HG03097 (cell line): ENCODE data around the gene FRMD4A.
"Not testable (repeated sequence)": the region's sequence is repeated elsewhere in the genome, so short reads cannot be mapped to it uniquely, and the experiment has no call there.

Experiments
- ATAC-seq: cut with Tn5 transposase; IDR thresholded peaks from one replicate; pipeline ENCODE4 v1.9.1; 2021; ENCODE audit not compliant: unreplicated experiment, low FRiP score

Gene FRMD4A

GRCh38 chr10:13925971-13926780 lies 404.5 kb downstream of the FRMD4A start:
- ATAC-seq, result no peak

DNA sequence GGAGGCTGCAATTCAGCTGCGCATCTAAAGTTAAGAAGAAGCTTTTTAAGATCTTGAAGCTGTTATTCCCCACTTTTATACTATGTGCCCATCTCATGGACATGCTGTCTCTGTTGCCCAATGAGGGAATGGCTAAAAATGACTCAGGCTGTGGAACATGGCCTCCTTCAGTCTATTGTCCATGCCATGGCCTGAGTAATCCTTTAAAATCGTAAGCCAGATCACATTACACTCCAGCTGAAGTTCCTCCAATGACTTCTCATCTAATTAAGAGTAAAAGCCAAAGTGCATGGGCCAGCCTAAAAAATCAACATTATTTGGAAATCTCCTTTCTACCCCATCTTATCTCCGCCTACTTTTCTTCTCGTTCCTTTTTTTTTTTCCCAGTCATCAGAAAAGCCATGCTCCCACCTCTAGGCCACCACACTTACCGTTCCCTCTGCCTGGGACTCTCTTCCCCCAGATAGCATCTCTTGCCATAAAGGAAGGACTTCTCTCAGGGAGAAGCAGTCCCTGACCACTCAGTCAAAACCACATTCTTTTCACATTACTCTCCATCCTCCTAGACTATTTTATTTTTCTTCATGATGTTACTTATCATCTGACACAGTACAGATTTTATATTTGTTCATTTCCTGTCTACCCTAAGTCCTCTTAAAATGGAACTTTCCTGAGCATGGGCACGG lies 406.5 kb downstream of the FRMD4A start:
- ATAC-seq, result no peak

- no peak for ATAC-seq
These were observed 408.1 kb downstream of the FRMD4A start for GRCh38 chr10:13922586-13922985.

GRCh38 chr10:13921941-13922340 lies 408.8 kb downstream of the FRMD4A start:
- ATAC-seq, result no peak

DNA sequence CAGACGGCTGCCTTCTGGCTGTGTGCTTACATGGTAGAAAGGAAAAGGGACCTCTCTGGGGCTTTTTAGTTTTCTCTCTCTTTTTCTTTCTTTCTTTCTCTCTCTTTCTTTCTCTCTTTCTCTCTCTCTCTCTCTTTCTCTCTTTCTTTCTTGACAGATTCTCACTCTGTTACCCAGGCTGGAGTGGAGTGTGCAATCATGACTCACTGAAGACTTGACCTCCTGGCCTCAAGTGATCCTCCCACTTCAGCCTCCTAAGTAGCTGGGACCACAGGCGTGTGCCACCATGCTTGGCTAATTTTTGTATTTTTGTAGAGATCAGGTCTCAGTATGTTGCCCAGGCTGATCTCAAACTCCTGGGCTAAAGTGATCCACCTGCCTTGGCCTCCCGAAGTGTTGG lies 409.6 kb downstream of the FRMD4A start:
- ATAC-seq, result not testable (repeated sequence)

- ATAC-seq, result no peak
These were observed 410.3 kb downstream of the FRMD4A start for GRCh38 chr10:13920465-13920864.

DNA sequence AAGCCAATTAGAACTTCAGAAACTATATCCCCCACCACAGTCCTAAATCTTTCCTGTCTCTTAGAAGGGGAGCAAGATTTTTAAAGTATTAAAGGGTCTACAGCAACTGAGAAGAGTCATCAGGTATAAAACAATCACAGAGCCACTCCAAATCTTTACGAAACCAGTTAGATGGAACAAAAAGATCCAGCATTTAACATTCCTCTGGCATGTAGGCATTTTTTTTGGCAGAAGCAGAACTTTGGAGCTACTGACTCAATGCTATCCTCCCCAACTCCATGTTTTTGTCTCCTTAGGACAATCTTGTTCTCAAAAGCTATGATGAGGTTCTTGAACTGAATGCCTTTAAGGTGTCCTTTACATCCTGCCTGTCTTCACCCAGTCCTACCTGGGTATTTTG lies 410.7 kb downstream of the FRMD4A start:
- no peak for ATAC-seq

DNA sequence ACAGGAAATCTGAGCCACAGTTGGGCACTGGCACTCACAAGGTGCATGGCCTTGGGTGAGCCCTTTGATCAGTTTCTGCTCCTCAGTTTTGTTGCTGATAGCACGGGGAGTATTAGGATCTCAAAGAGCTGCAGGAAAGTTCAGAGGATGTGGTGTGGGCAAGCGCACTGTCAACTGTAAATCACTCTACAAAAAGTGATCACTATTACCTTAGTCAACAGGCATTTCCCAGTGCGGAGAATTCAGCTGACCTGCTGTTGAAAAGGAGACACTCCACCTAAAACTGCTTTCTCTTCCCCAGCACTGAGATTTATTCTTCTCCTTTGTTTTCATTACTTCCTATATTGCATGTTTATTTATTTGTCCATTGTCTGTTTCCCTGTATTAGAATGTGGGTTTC lies 412.9 kb downstream of the FRMD4A start:
- ATAC-seq, result no peak

DNA sequence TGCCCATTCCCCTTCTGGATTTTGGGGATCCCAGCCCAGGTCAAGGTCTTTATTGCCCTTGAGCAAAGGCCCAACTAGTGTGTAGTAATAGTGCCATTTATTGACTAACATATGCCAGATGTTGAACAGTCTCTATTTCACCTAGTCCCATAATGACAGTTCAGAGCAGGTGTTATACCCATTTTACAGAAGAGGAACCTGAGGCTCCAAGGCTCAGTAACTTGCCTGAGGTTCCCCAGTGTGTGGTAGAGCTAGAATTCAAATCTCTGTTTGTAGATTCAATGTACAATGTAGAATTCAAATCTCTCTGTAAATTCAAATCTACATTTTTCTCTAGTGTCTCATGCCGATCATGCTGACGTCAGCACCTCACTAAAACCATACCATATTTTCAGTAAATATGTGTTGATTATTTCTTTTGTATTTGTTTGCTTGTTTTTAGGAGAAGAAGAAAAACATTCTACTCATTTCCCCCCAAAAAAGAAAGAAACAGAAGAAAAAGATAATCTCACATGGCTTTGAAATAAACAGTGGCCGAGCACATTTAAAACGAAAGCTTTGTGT lies 414.3 kb downstream of the FRMD4A start:
- ATAC-seq, result no peak

DNA sequence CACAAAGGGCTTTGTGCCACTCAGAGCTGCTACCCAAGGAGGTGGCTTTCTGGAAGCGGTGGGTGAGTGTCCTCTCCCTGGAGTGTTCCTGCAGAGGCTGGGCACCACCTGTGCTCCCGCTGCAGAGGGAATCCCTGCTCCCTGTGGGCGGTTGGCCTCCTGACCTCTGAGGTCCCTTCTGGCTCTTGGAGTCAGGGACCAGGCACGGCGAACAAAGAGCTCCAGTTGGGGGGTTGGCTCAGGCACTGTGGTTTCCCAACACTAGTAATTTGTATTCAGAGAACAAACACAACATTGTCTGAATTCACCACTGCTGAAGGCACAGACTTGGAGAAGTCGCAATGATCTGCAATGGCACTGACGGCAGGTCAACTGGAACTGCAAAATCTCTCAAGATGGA lies 415.0 kb downstream of the FRMD4A start:
- ATAC-seq, result no peak

- no peak for ATAC-seq
These were observed 416.8 kb downstream of the FRMD4A start for GRCh38 chr10:13913897-13914296.

DNA sequence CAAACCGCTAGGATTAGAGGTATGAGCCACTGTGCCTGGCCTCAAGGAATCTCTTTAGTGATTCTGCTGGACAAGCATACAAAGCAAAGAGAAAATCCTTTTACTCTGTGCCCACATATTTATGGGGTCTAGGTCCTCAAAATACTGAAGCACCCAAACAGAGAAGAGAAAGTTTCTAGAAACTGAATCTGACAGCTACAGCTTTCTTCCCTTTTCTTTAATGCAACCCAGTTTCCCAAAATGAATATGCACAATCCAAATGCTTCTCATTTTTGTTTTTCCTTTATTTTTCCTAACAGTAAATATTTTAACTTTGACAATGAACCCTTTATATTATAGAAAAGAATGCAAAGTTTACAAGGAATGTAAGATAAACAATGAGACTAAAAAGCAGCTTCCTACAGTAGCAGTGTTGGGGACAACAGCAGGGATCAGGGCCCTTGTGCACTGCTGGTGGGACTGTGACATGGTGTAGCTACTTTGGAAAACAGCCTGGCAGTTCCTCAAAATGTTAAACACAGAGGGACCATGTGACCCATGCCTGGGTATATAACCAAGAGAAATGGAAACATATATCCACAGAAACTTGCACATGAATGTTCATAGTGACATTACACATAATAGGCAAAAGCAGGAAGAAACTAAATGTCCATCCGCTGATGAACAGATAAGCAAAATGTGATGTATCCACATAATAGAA lies 418.8 kb downstream of the FRMD4A start:
- ATAC-seq, result no peak

DNA sequence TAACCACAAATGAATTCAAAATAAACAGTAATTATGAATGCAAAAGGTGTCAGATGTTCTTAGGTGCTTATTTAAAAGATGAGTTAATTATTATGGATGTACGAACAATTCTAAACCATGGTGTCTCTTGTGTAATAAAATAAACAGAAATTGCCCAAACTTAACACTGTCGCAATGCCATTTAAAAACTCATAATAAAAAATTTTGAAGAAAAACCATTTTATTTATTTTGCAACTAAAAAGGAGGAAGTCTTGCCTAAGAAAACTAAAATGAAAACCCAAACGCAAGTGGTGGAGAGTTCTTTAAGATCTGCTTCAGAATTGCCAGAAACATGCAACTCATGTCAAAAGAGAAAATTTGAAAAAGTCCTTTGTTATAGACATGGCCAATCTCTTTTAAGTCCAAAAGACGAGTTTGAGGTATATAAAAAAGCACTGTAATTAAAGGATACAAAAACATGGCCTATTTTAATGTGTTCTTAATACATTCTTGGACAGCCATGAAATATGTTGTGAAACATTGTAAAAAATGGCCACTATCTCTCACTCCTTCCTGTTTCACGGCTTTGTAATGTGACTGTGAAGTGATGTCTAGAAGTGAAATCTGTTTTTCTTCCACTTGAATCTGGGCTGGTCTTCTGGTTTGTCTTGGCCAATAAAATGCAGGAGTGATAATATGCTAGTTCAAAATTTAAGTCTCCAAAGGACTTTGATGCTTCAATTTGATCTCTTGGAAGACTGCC lies 421.0 kb downstream of the FRMD4A start:
- no peak for ATAC-seq

DNA sequence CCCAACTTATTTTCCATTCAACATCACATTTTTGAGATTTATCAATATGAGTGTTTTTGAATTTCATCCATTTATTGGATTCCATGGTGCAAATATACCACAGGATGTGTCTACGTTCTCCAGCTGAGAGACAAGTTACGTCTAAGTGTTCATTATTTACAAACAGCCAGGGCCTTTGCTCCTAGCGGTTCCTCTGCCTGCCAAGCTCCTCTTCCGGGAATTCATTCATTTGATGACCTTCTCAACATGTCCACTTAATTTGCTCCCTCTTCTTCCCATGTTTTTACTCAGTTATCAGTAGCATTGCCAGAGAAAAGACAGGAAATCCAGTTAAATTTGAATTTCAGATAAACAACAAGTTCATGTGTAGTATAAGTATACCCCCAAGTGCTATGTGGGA lies 422.2 kb downstream of the FRMD4A start:
- no peak for ATAC-seq

- no peak for ATAC-seq
These were observed 423.2 kb downstream of the FRMD4A start for GRCh38 chr10:13907570-13907969.

DNA sequence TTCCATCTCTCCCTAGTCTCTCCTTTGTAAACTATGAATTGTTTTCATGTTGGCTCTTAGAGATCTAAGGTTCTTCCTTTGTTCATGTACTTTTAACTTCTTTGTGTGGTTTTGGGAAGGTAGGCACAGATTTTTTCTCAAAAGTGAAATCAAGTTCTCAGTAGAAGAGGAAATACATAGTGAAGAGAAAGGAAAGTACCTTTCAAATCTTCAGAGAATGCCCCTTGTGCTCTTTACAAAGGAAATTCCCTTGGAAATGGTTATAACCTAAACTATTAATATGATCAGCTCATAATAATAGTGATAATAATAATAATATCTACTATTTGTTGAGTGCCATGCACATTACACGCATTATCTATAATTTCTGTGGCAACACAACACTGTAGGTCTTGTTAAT lies 425.4 kb downstream of the FRMD4A start:
- ATAC-seq, result no peak

DNA sequence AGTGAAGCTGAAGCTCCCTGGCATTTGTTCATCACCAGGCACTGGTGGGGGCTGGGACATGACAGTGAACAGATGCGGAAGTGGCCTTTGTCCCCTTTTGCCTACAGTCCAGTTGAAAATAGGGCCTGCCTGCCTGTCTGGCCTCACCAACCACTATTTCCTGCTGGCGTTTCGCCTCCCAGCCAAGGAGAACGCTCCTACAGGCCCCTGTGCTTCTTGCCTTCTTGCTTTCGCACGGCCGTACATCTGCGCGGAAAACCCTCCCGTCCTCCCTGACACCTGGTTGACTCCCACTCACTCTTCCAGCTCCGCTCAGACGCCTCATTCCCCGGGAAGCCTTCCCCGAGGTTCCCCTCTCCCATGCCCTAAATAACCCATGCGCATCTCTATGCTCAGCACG lies 426.7 kb downstream of the FRMD4A start:
- ATAC-seq, result no peak

GRCh38 chr10:13902868-13903587 lies 427.7 kb downstream of the FRMD4A start:
- ATAC-seq, result no peak

- no peak for ATAC-seq
These were observed 430.8 kb downstream of the FRMD4A start for GRCh38 chr10:13899941-13900340.

GRCh38 chr10:13896146-13896545 lies 434.6 kb downstream of the FRMD4A start:
- not testable (repeated sequence) for ATAC-seq
